DMS79 (cell line): ENCODE measurements around the gene LMOD3.

Experiments used
- DNase-seq: peaks from one replicate; lab custom pipeline; 2025; lab: John Stamatoyannopoulos, UW

The LMOD3 gene

GRCh38 chr3:69091389-69092029 lies 30.9 kb downstream of the LMOD3 start:
- no peak for DNase-seq

- DNase-seq, result no peak
Measured at GRCh38 chr3:69090021-69090420, 32.4 kb downstream of the LMOD3 start.

DNA sequence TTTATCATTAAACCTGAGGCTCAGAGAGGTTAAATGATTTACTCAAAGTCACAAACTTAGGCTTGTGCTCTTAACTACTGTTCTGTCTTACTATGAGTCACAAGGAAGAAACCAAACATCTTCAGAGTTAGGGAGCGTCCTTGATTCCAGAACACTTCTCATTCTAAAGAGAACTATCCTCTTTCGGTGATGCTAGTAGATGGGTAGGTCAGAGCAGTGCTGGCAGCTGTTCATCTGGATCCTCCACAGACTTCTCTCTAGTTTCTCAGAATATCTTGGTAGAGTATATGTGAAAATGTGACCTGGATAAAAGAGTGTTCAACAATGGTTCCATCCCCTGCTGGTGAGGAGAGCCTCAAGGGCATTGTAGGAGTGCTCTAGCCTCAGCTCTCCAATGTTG lies 34.3 kb downstream of the LMOD3 start:
- DNase-seq, result no peak

DNA sequence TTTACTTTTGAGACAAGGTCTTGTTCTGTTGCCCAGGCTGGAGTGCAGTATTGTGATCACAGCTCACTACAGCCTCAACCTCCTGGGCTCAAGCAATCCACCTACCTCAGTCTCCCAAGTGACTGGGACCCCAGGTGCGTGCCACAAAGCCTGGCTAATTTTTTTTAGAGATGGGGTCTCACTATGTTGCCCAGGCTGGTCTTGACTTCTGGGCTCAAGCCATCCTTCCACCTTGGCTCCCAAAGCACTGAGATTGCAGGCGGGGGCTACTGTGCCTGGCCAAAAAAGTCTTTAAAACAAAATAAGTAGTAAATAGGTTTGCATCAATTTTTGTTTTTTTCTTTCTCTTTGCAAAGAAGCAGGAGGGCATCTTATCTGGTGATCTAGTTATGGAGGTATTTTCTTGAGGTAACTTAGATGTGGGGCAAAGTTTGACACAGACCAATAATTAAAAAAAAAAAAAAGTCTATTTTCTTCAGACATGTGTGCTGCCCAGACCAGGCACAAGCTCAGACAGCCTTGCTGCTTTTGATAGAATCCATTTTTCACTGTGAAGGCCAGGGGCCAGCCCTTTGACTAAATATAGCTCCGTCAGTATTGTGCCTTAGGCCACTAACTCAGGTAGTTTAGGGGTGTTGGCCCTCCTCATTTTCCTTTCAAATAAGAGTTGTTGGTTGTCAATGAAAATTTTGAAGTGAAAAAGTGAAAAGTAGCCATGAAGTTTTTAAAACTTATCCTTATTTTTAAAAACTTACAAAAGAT lies 35.2 kb downstream of the LMOD3 start:
- no peak for DNase-seq

GRCh38 chr3:69085833-69086722 lies 36.3 kb downstream of the LMOD3 start:
- DNase-seq, result peak; percentile 26

- no peak for DNase-seq
Measured at GRCh38 chr3:69085168-69085832, 37.1 kb downstream of the LMOD3 start.

DNA sequence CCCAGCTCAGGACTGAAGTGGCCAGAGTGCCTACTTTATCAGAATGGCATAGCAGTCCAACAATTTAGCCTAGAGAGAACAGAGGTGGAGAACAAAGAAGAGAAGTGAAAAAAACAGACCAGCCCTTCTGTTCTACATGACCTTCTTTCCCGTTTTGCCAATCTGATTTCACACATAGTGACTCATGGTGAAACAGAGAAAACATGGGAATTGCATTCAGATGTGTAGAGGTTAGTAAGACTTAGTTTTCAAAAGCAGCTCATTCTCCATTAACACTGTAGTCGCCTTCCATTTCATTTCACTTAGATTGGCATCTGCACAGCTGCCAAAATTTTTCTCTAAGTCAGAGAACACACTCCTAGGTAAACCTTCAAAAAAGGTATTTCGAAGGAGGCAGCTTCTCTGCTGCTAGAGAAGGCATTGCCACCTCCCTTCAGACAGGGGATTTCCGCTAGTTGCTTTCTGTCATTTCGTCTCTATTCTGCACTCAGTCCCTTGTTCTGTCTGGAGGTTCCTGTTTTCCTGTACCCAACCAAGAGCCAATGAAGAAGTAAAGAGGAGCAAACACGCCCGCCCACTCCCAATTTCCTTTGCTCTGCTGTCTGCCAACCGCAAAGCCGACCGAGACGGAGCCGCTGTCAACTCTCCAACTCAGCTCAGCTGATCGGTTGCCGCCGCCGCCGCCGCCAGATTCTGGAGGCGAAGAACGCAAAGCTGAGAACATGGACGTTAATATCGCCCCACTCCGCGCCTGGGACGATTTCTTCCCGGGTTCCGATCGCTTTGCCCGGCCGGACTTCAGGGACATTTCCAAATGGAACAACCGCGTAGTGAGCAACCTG lies 37.8 kb downstream of the LMOD3 start, which contains the start of gene ARL6IP5:
ARL6IP5 (plus strand) TSS at position 612 of the 842 bp plus-strand sequence; CDS start at position 723, 111 bp downstream.
- peak; percentile 44 for DNase-seq

DNA sequence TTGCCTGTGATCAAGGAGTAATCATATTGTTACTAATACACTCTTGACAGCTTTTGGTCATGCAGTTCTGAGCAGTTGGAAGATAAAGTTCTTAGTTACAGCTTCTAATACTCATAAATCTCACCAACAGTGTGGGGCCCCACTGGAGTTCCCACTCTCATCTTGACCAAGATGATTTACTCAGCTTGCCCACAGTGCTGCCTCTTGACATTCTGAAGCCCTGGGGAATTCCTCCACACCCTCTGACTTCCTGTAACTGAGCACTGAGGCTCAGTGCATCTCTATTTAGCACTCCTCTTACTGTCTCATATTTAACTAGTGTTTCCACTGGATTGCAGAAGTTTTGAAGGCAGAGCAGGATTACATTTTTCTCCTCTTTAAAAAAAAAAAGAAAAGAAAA lies 39.6 kb downstream of the LMOD3 start:
- DNase-seq, result no peak

GRCh38 chr3:69082361-69082760 lies 40.0 kb downstream of the LMOD3 start:
- no peak for DNase-seq

DNA sequence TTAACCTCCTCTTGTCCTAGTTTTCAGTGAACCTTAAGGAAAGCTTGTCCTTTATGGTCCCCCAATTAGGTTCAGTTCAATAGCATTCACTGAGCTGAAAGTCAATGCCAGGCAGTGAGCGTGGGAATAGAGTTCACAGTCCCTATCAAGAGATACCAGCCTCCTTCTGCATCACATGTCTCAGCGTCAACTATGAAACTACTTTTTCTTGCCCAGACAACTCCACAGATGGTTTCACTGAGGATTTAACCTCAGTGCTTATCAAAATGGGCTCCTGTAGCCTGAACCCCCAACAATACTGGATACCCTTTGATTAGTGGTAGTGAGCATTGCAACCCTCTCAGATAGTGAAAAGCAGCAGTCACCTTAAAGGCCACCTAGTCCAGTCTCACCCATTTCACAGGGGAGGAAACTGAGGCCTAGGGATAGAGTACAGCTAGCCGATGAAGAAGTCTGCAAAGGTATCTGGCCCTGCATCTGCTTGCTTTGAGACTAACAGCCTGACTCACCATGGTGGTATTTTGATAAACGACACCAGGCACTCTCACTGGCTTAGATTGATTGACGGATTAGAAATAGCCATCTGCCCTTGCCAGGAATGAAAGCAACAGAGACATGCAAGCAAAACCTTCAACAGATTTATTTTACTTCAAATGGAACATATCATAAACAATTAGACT lies 40.7 kb downstream of the LMOD3 start:
- no peak for DNase-seq

DNA sequence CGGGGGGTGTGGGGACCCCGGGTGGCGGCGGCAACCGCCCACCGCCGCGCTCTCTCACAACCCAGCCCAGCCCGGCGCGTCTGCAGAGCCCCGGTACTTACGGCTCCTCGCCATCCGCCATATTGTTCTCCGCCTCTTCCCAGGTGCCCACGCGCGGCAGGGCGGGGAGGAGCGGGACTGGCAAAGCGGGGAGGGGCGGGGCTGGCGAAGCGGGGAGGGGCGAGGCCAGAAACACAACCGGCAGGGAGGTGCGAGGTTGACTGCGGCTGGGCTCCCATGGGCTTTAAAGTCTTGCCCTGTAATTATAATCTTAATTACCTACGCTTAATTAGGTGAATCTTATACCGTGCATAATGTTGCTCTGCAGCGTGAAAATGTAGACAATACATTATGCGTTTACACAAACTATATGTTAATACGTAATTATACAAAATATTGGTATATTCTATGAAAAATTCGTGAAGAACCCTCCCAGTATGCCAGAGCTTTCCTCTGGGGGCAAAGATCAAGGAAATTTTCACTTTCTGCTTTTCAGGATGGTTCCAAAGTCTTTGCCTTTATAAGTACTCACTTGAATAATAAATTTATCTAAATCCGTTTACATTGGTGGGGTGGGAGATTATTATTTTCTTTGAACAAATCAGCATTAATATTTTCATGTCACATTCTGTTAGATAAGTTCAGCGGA lies 42.0 kb downstream of the LMOD3 start, which contains the start of gene UBA3:
UBA3 (minus strand) TSS at position 133 of the 688 bp plus-strand sequence; CDS start at position 121, 12 bp downstream.
- peak; percentile 30 for DNase-seq

- DNase-seq, result no peak
Measured at GRCh38 chr3:69079269-69080159, 42.9 kb downstream of the LMOD3 start.

DNA sequence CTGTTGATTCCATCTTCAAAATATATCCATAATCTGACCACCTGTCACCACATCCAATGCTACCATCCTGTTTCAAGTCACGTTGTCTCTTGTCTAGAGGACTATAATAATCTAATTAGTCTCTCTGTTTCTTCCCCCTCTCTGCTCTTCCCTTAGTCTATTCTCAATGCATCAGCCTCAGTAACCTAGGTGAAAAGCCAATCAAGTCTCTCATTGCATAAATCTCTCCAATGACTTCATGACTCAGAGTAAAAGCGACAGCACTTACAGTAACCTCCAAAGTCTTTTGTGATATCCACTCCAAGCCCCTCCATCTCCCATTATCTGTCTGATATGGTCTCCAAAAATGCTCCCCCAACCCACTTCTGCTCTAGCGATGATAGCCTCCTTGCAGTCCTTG lies 49.5 kb downstream of the LMOD3 start:
- DNase-seq, result no peak

DNA sequence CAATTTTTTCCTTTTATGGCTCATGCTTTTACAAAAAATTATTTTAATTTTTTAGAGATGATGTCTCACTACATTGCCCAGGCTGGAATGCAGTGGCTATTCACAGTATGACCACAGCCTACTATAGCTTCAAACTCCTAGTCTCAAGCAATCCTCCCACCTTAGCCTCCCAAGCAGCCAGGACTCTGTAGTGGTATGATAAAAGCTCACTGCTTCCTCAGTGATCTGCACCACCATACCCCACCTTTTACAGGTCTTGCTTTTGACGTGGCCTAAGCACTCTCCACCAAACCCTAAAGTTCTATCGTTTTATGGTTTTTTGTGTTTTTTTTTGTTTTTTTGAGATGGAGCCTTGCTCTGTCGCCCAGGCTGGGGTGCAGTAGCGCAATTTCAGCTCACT lies 56.3 kb downstream of the LMOD3 start:
- no peak for DNase-seq

DNA sequence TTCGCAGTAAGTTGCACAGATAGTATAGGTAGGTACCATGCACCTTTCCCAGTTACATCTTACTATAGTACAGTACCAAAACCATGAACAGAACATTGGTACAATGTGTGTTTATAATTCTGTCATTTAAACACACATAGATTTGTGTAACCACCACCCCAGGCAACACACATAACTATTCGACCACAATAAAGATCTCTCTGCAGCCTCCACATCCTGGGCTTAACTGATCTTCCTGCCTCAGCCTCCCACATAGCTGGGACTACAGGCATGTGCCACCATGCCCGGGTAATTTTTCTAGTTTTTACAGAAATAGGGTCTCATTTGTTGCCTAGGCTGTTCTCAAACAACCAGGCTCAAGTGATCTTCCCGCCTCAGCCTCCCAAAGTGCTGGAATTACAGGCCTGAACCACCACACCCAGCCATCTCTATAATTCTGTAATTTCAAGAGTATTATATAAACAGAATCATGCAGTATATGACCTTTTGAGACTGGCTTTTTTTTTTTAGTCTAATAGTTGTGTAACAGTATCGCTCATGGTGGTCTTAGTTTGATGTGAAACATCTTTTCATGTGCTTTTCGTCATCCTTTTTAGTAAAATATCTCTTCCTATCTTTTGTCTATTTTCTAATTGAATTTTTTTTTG lies 57.0 kb downstream of the LMOD3 start:
- no peak for DNase-seq

DNA sequence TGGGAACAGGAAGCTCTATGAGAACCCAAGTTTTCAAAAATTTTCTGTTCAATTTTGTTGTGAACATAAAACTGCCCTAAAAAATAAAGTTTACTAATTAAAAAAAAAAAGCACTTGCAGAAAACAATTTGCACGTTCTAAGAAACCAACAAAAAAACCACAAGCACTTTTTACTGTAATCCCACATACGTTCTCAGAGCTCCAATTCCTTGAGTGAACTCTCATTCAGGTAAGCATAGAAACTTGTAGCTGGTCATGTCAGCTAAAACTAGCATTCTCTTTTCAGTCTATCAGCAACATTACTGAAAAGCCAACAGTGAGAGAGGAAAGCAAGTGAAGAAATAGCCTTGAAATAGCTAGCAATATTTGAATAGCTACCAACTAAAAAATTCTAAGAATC lies 58.8 kb downstream of the LMOD3 start:
- DNase-seq, result no peak

DNA sequence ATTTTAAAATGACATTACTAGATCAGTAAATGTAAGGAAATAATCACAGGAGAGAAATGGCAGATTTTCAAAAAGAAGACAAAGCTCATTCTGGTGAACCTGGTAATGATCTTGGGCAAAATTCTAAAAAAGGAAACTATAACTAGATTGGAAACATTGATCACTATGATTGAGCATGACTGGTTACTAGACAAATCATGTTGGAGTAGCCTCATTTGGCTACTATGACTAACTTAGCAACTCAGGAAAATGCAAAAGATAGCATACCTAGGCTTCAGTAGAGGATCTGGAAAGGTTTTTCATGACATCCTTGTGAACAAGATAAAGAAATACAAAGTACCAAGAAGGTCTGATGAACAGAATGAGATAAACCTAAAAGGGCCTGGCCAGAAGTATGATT lies 62.7 kb downstream of the LMOD3 start:
- DNase-seq, result no peak

DNA sequence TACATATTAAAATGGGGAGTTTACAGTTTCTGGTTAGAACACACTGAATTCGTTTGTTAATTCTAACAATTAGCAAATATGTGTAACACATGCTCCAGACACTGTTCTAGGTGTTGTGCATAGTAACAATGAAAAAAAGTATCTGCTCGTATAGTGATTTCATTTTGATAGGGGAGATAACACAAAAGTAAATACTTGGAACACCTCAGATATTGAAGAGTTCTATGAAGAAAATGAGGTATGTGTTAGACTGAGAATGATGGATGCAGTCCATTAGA lies 63.5 kb downstream of the LMOD3 start:
- no peak for DNase-seq
